Activated naive CD4-positive, alpha-beta T cell treated with anti-CD3 and anti-CD28 coated beads, Interleukin-2, amount 10 ng/mL, durations not matched to agents 7 days and 5 days (primary cell): ENCODE results near the gene CBL.

Experiments
- CTCF ChIA-PET: fragments of 350-600 bp; sonication (Branson Sonifier 250); formaldehyde crosslinking; loops from one replicate; lab custom pipeline; 2021; ENCODE audit warnings: antibody characterized with exemption; lab: Charles Lee
- DNase-seq: peaks from one replicate; pipeline ENCODE4 v3.0.0-alpha.2; 2020
- H3K27ac Mint-ChIP-seq: one replicate; pipeline ENCODE4 v1.8.0; 2021; ENCODE audit warnings: mild to moderate bottlenecking, moderate library complexity, mixed read lengths
- H3K27me3 Mint-ChIP-seq: one replicate; pipeline ENCODE4 v1.8.0; 2021; ENCODE audit warnings: mild to moderate bottlenecking, mixed read lengths
- H3K36me3 Mint-ChIP-seq: one replicate; pipeline ENCODE4 v1.8.0; 2021; ENCODE audit warnings: mixed read lengths
- H3K4me1 Mint-ChIP-seq: one replicate; pipeline ENCODE4 v1.8.0; 2021; ENCODE audit warnings: mixed read lengths
- H3K4me3 Mint-ChIP-seq: one replicate; pipeline ENCODE4 v1.8.0; 2021; ENCODE audit warnings: mild to moderate bottlenecking, moderate library complexity, mixed read lengths
- H3K9me3 Mint-ChIP-seq: one replicate; pipeline ENCODE4 v1.8.0; 2021; ENCODE audit warnings: mixed read lengths

The CBL gene

DNA sequence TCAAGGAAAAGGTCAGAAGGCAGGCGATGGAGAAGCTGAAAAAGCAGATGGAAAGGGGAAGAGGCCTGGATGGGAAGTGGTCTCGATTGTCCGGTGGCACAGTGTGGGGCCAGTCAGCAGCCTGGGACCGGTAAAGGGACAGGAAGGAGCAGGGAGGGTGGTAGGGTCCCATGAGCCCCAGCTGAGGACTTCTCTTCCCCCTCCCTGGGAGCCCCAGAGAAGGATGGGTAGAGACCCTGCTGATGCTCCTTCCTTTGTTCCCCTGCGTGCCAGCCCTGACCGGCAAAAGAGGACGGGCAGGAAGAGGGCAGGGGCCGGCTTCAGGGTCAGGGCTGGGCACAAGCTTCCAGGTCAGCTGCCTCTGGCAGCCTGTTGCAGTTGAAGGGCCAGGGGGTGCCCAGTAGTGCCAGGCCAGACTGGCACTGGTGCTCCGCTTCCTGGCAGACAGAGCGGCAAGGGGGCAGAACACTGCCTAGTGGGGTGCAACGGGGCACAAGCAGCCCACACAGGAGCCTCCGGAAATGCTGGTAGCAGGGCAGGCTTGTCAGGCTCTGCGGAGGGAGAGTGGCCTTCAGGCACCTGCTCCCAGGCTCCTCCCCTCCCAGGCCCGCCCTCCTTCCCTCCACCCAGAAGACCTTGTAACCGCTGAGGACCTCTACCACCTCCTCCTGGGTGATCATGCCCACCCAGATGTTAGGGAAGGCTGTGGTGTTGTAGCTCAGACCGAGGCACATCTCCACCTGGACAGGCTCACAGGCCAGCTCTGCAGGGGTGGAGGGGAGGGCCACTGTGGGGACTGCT lies 135.3 kb downstream of the CBL start:
- H3K27me3 Mint-ChIP-seq: peaks cover 83% of the 10 kb centered on the region
- CTCF ChIA-PET: interaction anchor here (0.6 kb wide), 1 partner anchor 135 kb away, joined by 3 read pairs; no protein-coding TSS in a partner anchor
- no peak overlapping the region for H3K4me3 Mint-ChIP-seq
- H3K9me3 Mint-ChIP-seq: no peaks in the 10 kb centered on the region
- no peak overlapping the region for H3K27ac Mint-ChIP-seq
- H3K36me3 Mint-ChIP-seq: peaks cover 9% of the 10 kb centered on the region
- DNase-seq: no peak
- H3K4me1 Mint-ChIP-seq: peaks cover 35% of the 10 kb centered on the region

DNA sequence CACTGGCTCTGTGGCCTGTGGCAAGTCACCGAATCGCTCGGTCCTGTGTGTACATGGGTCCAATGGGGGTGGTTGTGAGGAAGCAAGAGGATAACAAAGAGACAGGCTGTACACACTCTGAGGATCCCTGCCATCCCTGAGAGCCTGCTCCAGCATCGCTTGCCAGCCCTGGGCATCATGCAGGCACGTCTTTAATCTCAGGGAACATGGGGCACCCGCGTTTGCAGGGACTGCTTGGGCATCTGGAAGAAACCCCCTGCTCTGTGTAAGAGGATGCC lies 135.8 kb downstream of the CBL start:
- Mint-ChIP-seq H3K4me1 (peaks cover 29% of the 10 kb centered on the region), H3K27ac (no peak overlapping the region), H3K36me3 (peaks cover 8% of the 10 kb centered on the region), H3K27me3 (peaks cover 89% of the 10 kb centered on the region), H3K4me3 (no peak overlapping the region), H3K9me3 (no peaks in the 10 kb centered on the region)
- no peak for DNase-seq
- CTCF ChIA-PET: no interaction called here

DNA sequence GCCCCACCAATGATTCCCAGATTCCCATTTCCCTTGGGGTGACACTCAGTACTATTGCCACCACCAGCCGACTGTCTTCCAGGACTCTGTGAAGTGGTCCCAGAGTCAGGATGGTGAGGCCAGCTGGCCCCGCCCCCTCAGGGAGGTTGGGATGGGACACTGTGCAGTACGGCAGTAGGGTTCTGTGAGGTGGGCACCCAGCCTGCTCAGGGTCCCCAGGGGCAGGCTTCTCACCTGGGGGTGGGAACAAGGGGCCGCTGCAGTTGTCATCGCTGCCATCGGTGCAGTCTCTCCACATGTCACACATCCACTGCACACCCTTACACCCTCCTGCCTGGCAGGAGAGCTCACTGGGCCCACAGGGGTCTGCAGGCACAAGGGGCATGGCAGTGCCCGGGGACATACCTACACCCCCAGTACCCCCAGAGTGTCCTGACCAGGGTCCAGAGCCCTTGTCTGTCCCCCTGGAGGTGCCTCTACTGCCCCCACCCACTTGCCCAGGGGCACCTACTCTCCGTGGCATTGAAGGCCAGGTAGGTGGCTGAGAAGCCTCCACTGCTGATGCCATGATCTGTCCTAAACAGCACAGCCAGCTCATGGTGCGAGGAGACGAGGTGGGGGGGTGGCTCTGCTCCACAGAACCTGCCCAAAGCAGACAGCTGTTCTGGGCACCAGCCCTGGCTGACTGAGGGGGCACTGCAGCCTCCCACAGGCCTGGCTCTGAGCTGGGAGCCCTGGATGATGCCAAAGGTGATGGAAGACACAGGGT lies 136.4 kb downstream of the CBL start:
- Mint-ChIP-seq H3K9me3 (no peaks in the 10 kb centered on the region), H3K4me1 (peaks cover 23% of the 10 kb centered on the region), H3K36me3 (peaks cover 8% of the 10 kb centered on the region), H3K27ac (no peak overlapping the region), H3K4me3 (no peak overlapping the region), H3K27me3 (peaks cover 94% of the 10 kb centered on the region)
- CTCF ChIA-PET: interaction anchor here (1.0 to 2.8 kb wide), 4 partner anchors 14 to 34 kb away, joined by 4 to 15 read pairs (median 5); no protein-coding TSS in a partner anchor
- DNase-seq: no peak

DNA sequence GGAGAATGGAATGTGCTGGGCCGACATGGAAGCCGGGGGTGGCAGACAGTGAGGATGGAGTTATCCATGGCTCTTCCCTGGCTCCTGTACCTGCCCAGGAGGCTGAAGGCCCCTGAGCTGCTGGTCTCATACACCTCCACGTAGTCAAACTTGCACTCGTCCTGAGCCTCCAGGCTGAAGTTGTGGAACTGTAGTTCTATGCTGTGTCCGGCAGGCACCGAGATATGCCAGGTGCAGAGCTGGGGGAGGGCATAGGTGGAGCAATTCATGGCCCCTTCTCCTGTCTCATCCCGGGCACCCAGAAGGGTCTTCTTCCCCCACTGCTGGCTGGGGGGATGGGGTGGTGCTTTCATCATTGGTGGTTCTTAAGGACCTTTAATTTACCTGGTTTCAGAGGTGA lies 137.6 kb downstream of the CBL start:
- Mint-ChIP-seq H3K9me3 (no peaks in the 10 kb centered on the region), H3K27ac (no peak overlapping the region), H3K36me3 (peaks cover 5% of the 10 kb centered on the region), H3K4me1 (peaks cover 14% of the 10 kb centered on the region), H3K27me3 (peaks cover 94% of the 10 kb centered on the region), H3K4me3 (no peak overlapping the region)
- no peak for DNase-seq
- CTCF ChIA-PET: interaction anchor here (1.0 to 2.8 kb wide), 4 partner anchors 13 to 33 kb away, joined by 4 to 15 read pairs (median 5); no protein-coding TSS in a partner anchor

DNA sequence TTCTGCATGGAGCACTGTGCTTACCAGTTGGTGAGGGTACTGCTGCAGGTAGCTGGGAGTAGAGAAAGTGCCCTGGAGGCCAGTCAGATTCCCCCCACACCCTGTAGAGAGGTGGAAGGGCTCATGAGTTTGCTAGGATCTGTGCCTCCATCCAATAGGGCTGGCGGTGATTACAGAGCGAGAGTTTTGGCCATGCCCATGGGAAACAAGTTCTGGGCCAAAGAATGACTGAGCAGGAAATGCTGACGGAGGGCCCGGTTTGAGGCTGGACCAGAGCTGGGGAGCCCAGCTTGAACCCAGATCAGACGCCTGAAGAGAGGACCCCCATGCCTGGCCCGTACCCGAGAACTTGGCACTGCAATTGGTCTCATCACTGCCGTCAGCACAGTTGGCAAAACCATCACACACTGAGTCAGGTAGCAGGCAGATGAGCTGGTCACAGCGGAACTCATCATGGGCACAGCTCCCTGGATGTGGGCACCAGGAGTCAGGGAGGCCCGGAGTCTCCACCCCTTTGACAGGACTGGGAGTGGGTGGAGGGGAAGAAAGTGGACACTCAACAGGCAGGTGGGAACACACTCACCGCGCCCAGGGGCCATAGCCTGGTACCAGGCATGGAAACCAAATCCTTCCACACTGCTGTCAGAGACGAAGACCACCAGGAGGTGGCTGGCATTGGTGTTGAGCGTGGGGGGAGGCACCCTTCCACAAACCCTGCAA lies 138.3 kb downstream of the CBL start:
- H3K27ac Mint-ChIP-seq: no peak overlapping the region

DNA sequence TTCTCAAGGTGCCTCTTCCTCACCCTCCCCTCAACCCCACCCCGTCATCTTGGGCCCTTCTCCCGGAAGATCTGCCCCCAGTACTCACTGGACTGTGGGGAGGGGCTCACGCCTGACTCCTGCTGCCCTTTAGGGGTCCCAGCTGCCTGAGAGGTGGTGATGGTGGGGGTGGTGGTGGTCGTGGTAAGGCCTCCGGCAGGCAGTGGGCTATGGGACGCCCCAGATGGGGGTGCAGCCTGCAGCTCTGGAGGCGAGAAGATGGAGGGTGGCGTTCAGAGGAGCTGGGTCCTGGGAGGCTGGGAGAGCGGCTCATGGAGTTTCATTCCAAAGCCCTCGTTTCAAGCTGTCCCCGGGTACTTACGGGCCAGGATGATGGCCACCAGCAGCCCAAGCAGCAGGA lies 139.5 kb downstream of the CBL start:
- no peak overlapping the region for H3K4me3 Mint-ChIP-seq
- DNase-seq: no peak
- peaks cover 84% of the 10 kb centered on the region for H3K27me3 Mint-ChIP-seq
- CTCF ChIA-PET: interaction anchor here (2.5 to 2.8 kb wide), 2 partner anchors 10 to 22 kb away, joined by 8 to 15 read pairs; no protein-coding TSS in a partner anchor
- no peak overlapping the region for H3K27ac Mint-ChIP-seq
- H3K9me3 Mint-ChIP-seq: no peaks in the 10 kb centered on the region
- H3K36me3 Mint-ChIP-seq: no peaks in the 10 kb centered on the region
- H3K4me1 Mint-ChIP-seq: peaks cover 14% of the 10 kb centered on the region

More for the DNA sequence above, 138.3 kb downstream of the CBL start:
- DNase-seq: no peak
- Mint-ChIP-seq H3K27me3 (peaks cover 87% of the 10 kb centered on the region), H3K4me3 (no peak overlapping the region), H3K9me3 (no peaks in the 10 kb centered on the region), H3K36me3 (no peaks in the 10 kb centered on the region), H3K4me1 (peaks cover 7% of the 10 kb centered on the region)
- CTCF ChIA-PET: interaction anchor here (1.7 to 2.8 kb wide), 3 partner anchors 11 to 32 kb away, joined by 4 to 15 read pairs (median 8); no protein-coding TSS in a partner anchor

DNA sequence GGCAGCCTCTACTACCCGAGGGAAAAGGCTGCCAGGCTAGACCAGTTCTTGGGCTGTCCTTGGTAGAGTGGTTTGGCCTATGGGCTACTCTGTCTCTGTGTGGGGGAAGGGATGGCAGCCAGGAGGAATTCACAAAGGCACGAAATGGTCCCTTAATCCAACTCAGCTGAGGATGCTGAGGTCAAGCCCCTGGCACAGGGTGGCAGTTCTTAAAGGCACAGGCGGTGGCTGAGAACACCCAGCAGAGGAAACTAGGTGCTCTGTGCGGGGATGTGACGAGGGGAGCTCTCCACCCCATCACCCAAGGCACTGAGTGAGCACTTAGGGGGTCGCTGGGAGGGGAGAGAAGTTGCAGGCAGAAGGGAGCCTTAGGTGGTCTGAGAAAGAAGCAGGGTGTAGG lies 140.5 kb downstream of the CBL start, which contains the start of gene MFRP:
Gene MFRP, minus strand, starts transcription at position 101 of the 400 bp plus-strand sequence. CDS start 192 bp downstream, outside the sequence.
- Mint-ChIP-seq H3K4me3 (no peak within 1 kb of the TSS), H3K27ac (no peak within 1 kb of the TSS), H3K27me3 (peaks cover 84% of the 10 kb centered on the region), H3K4me1 (peaks cover 12% of the 10 kb centered on the region), H3K36me3 (no peaks in the 10 kb centered on the region), H3K9me3 (no peaks in the 10 kb centered on the region)
- no peak for DNase-seq
- CTCF ChIA-PET: interaction anchor here (1.9 to 2.5 kb wide), 2 partner anchors 9 to 10 kb away, joined by 8 to 16 read pairs; no protein-coding TSS in a partner anchor

DNA sequence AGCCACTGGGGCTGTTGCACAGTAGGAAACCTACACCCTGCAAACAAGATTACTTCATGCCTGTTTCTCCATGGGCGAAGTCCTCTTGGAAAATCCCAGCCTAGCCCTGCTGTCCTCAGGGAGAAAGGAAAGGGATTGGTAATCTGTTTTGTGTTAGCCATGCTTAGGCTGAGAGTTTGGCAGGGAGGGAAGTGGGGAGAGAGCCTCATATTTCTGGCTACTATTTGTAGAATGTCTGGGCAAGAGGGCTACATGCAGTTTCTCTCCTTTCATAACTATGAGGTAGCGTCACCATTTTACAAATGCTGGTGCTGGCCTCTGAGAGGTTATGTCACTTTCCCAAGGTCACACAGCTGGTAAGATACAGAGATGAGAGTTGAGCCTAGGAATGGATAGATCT lies 141.1 kb downstream of the CBL start:
- H3K9me3 Mint-ChIP-seq: no peaks in the 10 kb centered on the region
- no peak for DNase-seq
- H3K27me3 Mint-ChIP-seq: peaks cover 83% of the 10 kb centered on the region
- peaks cover 12% of the 10 kb centered on the region for H3K4me1 Mint-ChIP-seq
- H3K36me3 Mint-ChIP-seq: no peaks in the 10 kb centered on the region
- no peak overlapping the region for H3K4me3 Mint-ChIP-seq
- CTCF ChIA-PET: interaction anchor here (1.2 to 2.2 kb wide), 4 partner anchors 9 to 127 kb away, joined by 3 to 16 read pairs (median 6); no protein-coding TSS in a partner anchor
- no peak overlapping the region for H3K27ac Mint-ChIP-seq

DNA sequence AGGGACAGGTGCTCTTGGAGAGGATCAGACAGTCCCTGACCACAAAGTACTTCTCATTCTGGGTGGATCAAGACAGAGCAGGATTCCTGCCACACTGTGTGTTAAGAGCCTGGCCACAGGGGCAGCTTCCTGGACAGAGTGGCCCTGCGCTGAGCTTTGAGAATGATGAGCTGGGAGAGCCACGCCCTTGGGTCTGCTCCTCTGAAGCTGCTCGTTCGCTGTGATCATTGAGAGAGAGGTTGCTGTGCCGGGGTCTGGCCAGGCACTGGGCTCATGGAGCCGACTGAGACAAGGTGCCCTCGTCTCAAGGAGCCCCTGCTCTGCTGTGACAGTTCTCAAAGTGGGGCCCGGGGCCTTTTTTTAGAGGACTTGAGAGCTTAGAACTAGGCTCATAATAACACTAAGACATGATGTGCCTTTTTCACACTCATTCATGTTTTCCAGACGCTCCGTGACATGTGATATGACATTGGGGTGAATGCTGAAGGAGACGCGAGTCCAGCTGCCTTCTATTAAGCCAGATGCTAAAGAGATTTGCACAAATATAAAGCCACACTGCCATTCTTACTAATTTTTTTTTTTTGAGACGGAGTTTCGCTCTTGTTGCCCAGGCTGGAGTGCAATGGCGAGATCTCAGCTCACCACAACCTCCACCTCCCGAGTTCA lies 141.9 kb downstream of the CBL start:
- DNase-seq: no peak
- Mint-ChIP-seq H3K36me3 (no peaks in the 10 kb centered on the region), H3K27me3 (peaks cover 79% of the 10 kb centered on the region), H3K4me1 (peaks cover 12% of the 10 kb centered on the region), H3K9me3 (no peaks in the 10 kb centered on the region), H3K27ac (no peak overlapping the region), H3K4me3 (no peak overlapping the region)
- CTCF ChIA-PET: interaction anchor here (1.2 to 2.2 kb wide), 5 partner anchors 8 to 126 kb away, joined by 3 to 16 read pairs (median 5); no protein-coding TSS in a partner anchor

DNA sequence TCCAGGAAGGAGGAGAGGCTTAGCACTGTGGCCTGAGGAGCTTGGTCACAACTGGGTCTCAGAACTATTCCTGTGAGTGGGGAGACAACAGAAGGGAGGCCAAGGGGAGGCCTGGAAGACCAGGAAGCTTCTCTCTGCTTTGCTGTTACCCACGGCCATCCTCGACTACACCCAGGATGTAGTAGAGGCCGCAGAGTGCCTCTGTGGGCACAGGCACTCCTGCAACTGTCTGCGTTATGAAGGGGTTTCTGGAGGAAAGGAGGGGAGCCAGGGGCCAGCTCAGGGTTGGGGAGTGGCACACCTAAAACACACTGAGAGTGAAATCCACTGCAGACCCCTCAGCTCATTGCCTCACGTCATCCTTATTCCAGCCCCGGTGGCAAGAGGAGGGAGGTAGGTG lies 144.2 kb downstream of the CBL start:
- CTCF ChIA-PET: interaction anchor here (0.9 kb wide), 2 partner anchors 12 to 26 kb away, joined by 3 to 4 read pairs; no protein-coding TSS in a partner anchor
- peaks cover 75% of the 10 kb centered on the region for H3K27me3 Mint-ChIP-seq
- H3K4me1 Mint-ChIP-seq: peaks cover 13% of the 10 kb centered on the region
- no peaks in the 10 kb centered on the region for H3K36me3 Mint-ChIP-seq
- H3K9me3 Mint-ChIP-seq: no peaks in the 10 kb centered on the region
- H3K4me3 Mint-ChIP-seq: no peak overlapping the region
- H3K27ac Mint-ChIP-seq: peak overlapping the region; percentile 81
- no peak for DNase-seq

DNA sequence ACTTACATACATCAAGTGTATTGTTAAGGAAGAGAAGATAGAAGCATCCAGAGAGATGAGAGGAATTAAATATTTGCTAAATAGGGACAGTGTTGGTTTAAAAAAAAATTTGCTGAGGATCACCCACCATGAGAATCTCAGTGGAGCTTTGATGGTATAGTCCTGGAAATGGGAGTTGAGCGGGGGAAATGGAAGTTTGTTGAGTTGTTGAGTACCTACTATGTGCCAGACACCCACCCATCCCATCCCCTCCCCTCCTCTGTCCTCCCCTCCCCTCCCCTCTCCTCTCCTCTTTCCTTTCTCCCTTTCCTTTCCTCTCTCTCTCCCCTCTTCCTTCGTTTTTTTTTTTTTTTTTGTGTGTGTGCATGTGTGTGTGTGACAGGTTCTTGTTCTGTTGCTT lies 145.1 kb downstream of the CBL start:
- H3K36me3 Mint-ChIP-seq: no peaks in the 10 kb centered on the region
- peaks cover 75% of the 10 kb centered on the region for H3K27me3 Mint-ChIP-seq
- H3K4me3 Mint-ChIP-seq: no peak overlapping the region
- CTCF ChIA-PET: no interaction called here
- peaks cover 20% of the 10 kb centered on the region for H3K4me1 Mint-ChIP-seq
- no peak overlapping the region for H3K27ac Mint-ChIP-seq
- no peaks in the 10 kb centered on the region for H3K9me3 Mint-ChIP-seq
- DNase-seq: no peak

DNA sequence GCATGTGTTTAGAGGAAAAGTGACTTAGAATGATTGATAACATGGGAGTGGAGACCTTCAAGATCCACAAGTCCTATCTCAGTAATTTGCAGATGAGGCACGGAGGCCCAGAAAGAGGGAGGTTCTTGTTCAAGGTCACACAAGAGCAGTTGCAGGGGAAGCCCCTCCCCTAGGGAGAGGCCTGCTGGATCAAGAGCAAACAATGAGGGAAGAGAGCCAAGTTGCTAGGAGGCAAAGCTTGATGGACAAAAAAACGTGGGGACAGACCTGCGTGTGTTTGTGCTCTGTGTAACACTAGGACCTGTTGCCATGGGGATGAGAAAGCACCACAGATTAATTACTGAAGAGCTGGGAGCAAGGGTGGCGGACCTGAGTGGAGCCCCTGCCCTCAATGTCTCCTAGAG lies 146.7 kb downstream of the CBL start:
- peaks cover 74% of the 10 kb centered on the region for H3K27me3 Mint-ChIP-seq
- no peaks in the 10 kb centered on the region for H3K36me3 Mint-ChIP-seq
- no peaks in the 10 kb centered on the region for H3K9me3 Mint-ChIP-seq
- DNase-seq: no peak
- peaks cover 25% of the 10 kb centered on the region for H3K4me1 Mint-ChIP-seq
- no peak overlapping the region for H3K4me3 Mint-ChIP-seq
- no peak overlapping the region for H3K27ac Mint-ChIP-seq
- CTCF ChIA-PET: interaction anchor here (0.9 to 1.7 kb wide), 6 partner anchors 15 to 423 kb away, joined by 3 to 7 read pairs (median 4); no protein-coding TSS in a partner anchor
